Urothelium cell line (cell line): ENCODE measurements around the gene MAP1B.

Source experiments
- DNase-seq: peaks from one replicate; pipeline ENCODE4 v3.0.0; 2011; ENCODE audit warnings: low spot score, mixed read lengths
- FAIRE-seq: peaks from 2 replicates; lab custom pipeline; 2011; peaks lifted over from hg19 to GRCh38; lab: Jason Lieb, UNC

The MAP1B gene

DNA sequence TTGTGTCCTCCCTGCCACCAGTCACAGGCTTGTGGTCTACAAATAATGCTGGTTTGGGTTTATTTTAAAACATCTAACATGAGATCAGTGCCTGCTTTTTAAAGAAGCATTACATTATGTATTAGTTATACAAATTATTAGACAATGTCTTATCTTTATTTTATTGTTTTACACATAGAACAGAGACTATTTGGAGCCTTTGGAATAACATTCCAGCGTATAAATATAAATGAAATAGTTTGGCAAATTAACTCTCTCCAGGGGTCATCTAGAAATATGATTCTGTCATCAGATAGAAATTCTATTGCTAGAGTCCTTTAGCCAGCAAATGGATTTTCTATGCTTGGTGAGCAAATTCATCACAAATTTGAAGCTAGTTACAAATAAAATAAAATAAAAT is 22.4 kb downstream of the MAP1B start:
- no peak for DNase-seq
- no peak for FAIRE-seq

DNA sequence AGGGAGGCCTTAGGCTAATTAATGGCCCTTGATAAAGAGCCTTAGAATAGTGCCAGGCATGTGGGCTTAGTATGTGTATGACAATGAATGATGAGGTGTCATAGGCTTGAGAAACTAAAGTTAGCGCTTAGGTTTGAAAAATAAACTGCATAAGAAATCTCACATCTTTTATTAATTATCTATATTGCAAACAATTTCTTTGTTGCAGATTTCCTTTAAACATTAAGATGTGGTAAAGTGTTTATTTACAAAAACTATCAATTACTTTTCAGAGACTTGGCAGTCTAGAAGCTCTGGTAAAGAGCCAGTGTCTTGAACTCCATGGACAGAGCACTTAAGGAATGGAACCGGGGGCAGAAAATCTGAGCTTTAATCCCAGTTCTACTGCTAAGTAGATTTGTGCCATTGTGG is 23.1 kb downstream of the MAP1B start:
- DNase-seq (no peak), FAIRE-seq (no peak)

DNA sequence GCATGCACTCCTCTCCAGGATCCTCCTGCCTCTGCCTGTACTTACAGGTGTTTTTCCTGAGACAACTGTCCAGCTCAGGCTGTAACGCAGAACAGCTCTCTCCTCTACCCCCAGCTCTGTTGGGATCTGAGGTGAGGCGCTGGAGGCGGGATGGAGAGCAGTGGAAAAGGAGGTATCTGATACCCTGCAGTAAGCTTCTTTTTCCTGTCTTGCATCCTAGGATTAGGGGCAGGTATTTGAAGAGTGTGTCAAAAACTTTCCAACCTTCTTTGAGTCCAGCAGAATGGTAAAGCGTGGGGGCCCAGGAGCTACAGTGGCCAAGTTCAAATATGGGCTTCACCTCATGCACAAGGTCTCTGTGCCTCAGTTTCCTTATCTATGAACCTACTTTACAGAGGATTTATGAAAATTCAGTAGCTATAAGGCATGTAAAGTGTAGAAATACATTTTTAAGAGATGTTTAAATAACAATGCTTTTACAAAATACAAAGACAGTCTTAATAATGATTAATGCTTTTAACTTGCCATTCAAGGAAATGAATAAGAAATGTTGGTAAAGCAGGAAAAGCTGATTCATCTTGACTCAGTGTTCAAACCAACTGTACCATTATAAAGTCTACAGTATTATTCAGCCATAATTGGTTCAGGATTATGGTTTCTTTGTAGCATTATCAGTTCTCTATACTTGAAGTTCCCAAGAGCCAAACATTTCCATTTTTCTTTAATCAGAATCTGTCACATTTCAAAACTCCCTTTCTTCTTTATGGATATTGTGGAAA is 26.1 kb downstream of the MAP1B start:
- no peak for DNase-seq
- no peak for FAIRE-seq

DNA sequence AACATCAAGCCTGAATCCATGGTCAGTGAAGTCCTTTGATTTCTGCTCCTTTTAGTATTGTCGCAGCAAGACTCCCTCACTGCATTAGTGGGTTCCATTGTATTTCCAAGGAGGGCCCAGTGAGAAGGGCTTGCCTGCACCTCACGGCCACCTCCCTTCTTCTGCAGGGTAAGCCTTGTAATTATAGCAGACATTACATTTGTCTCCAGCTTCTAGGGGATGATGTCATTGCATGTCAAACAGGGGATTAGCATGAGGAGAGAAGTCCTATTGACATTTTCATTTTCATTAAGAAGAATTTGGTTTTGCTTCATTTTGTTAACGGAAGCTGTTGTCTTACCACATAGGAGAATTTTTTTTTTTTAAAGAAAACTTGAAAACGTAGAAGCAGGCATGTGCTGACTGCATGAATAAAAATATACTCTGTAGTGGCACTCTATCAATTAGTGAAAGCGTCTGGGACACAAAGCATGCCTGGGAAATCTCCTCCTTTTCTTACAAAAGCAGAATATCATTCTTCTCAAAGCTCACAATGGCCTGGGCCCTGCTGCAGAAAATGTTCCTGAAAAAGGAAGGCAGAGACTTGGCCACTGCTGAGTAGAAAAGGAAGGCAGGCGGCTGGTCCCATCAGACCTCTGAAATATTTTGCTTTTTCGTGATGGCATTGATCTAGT is 27.1 kb downstream of the MAP1B start:
- FAIRE-seq = no peak
- no peak for DNase-seq

DNA sequence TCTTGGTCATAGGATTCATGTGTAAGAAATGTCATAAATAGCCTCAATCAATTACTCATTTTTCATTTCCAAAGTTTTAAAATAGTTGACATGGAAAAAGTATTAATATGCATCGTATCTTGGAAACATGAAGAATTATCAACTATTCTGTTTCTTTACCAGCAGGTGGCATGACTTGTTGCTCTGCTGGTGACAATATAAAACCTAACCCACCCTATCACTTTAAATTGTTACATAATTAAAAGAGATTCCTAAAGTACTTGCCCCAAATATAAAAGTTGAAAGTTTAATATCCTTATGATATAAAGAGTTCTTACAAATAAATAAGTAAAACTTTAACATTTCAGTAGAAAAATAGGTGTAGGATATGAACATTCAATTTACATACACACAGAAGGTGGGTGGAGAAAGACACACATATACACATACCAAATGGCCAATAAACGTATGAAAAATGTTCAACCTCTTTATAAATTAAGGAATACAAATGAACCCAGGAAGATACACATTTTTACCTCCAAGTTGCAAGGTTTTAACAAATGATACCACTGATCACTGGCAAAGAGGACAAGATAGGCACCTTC is 30.6 kb downstream of the MAP1B start:
- no peak for FAIRE-seq
- DNase-seq = no peak

DNA sequence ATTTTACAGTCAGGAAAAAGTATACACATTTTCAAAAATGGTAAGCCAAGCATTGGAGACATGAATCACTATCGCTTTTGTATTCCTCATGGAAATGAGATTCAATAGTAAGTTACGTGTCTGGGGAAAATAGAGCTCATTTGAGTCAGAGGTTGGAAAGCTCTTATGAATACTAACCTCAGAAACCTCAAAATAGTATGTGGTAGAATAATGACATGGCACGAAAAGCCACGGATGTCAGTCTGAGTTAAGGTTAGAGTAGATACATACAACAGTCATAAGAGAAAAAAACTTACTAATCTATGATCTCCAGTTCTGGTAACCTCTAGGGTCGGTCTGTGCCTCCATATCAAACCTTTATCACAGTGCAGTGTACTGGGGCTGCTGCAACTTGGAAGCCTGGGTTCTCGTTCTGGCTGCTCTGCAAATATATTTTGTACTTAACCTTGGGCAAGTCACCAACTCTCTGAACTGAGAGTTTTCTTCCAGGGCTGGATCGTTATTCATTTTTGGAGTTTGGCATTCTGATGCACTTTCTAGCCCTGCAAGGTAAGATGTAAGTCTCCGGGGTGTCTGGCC is 31.8 kb downstream of the MAP1B start:
- DNase-seq (peak; percentile 20), FAIRE-seq (no peak)

DNA sequence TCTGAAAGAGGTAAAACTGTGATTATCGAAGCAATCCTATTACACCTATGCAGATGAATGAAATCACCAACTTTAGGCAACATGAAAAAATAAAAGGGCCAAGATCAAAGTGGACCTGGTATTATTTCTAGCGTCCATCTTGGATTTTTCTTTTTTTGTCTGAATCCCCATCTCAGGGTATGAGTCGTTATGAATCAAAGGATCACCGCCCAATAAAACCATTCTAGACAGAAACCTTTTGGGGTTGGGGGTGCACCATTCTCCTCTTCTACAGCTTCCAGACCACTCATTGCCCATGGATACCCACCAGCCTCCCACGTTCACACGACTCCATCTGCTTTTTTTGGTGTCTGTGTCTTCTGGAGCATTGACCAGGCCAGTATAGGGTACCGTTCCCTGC is 33.4 kb downstream of the MAP1B start:
- DNase-seq (no peak), FAIRE-seq (no peak)

DNA sequence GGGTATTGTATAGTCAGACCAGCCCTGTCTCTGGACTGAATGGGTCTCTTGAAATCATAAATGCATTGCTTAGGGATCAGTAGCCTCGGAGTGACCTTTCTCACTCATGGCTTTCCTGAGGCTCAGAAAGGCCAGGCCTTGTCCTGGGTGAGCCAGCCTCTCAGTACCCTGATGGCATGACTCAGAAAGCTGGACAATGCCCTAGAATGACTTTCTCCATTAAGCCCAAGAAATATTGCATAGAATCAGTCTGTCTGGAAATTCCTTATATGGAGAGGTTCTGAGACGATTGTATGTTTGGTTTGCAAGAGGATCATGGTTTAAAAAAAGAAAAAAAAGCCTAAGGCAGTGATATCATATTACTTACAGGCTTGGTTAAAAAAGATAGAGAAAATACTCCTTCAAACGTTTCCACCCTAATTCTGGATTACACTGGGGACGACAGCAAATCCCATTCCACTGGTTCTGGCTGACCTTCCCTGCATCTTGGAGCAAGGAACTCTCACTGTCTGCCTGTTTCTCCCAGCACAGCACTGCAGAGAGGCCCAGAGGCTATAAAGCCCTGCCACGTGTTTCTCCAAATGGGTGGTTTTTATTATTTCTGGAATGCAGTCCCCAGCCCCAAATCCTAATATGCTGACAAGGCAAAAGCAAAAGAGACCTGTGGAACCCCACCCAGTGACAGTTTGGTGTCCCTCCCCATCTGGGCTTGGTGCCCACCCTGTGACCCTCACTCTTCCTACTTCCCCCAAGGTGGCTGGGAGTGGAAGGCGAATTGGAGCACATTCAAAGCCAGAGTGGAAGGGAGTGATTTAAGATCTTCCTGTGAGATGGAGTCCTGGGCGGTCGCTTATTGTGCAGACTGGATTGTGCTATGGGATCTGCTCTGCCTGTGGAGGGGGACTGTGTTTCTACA is 34.4 kb downstream of the MAP1B start:
- FAIRE-seq (no peak), DNase-seq (no peak)

DNA sequence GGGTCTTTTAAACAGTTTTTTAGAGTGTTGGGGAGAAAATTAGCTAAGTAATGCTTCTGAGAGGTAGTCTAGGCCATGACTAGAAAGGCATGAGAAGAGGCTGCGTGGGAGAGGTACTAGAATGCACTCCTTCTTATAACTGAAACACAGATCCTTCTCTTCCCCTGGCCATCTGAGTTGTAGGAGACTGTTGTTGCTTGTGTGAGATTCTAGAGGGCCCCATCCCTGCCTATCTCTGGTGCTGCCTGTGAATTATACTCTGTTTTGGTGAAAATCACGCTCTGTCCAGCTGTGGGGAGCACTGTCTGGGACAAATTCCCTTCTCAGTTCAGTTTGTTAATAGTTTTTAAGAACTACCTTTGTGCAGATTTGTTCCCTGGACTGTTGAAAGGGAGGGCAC is 37.5 kb downstream of the MAP1B start:
- DNase-seq (no peak), FAIRE-seq (no peak)

DNA sequence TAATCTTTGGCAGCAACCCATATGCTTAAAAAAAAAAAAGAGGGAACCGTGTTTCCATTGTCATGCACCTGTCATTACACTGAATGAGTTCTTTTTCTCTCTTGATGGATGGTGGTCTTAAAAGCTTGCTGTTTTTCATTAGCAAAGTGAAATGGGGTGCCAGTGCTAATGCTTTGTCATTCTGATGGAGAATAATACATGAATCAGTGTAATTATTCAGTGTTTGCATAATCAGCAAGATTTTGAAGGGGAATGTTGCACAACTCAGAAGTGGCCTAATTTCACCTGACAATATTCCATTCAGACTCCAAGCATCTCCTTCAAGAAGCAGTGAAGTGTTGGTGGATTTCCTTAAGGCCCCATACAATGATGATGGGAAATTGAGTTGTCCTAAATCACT is 38.1 kb downstream of the MAP1B start:
- DNase-seq = no peak
- FAIRE-seq = no peak

DNA sequence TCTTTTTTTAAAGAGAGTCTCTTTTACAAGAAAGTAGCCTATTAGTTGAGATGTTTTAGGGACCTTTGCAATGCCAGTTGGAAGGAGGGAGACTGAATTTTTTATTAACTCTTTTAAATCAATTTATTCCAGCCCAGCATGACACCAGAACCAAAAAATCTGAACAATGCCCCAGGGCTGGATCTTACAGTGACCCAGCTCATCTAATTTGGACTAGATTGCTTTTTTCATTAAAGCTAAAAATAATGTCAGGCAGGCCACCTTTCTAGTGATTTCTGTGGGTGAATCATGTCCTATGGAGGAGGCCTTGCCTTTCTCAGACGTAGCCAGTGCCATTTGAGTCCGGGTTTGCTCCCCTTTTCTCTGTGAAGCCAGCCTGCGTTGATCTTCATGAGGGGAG is 38.8 kb downstream of the MAP1B start:
- no peak for FAIRE-seq

DNA sequence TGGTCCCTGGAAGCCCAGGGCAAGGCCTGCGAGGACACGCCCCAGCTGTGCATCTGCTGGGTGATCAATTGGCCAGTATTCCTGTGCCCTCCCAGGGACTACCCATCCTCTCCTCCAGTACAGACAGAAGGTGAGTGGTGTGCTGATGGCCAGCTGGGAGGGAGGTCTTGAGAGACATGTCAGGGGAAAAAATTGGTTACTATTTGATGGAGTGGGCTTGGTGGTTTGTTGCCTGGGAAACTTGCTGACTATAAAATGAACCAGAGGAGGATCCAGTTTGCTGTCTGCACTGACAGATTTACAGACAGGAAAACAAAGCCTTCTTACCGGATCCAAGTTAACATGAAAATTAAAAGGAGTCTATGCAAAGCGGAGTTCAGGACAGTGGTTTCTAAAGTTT is 40.3 kb downstream of the MAP1B start:
- FAIRE-seq (no peak), DNase-seq (no peak)

More for the DNA sequence above, 38.8 kb downstream of the MAP1B start:
- DNase-seq = no peak

DNA sequence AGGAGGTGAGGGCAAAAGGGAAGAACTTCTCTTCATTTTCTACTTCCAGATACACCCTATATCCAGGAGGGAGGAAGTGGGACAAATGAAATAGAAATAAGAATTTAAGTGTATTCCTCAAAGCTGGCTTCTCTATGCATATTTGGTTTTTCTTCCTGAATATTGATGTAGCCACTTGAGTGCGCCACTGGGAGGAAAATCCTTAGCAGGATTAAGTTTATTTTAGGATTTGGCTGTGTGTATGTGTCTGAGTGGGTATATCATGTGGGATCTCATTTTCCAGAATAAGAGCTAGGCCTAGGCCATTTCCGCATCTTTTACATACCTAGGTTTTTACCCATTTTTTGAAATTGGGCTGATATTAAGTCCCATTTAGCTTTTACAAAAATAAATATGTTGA is 42.5 kb downstream of the MAP1B start:
- DNase-seq = no peak
- no peak for FAIRE-seq

DNA sequence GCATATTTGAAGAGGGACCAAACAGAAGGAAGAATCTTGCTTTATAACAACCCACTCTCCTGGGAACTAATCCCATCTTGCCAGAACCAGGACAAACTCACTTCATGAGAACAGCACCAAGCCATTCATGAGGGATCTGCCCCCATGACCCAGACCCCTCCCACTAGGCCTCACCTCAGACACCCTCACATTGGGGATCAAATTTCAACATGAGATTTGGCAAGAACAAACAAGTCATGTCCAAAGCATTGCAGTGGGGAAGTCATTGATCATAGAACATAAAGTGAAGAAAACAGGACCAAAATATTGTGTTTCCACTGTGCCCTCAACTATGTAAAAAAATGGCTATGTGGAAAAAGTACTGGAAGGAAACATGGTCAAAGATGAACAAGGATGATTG is 43.9 kb downstream of the MAP1B start:
- peak; percentile 17 for FAIRE-seq
- no peak for DNase-seq

DNA sequence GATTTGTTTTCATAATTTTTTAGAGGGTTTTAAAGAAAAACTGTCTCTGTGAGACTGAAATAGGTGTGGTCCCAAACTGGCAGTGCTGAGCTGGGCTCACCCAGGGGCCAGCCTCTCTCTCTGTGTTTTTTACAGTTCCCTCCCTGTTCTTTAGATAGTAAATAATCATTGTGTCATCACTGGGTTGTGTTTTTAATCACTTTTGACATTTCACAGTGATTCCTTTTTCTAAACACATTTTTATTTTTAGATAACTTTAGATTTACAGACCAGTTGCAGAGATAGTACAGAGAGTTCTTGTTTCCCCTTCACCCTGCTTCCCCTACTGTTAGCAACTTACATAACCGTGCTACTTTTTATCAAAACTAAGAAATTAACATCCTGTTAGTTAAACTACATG is 44.4 kb downstream of the MAP1B start:
- DNase-seq (no peak), FAIRE-seq (no peak)

DNA sequence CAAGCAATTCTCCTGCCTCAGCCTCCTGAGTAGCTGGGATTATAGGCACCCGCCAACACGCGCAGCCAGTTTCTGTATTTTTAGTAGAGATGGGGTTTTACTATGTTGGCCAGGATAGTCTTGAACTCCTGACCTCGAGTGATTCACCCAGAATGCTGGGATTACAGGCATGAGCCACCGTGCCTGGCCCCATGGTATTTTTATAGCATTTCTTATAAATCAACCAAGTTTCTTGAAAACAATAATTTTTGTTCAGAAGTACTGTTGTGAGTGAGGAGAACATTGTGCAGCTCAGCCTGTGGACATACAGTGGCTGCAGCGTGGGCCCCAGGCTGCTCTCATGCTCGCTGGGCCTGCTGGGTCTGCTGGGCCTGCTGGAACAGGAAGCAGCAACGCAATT is 45.3 kb downstream of the MAP1B start:
- no peak for FAIRE-seq
- DNase-seq = no peak

DNA sequence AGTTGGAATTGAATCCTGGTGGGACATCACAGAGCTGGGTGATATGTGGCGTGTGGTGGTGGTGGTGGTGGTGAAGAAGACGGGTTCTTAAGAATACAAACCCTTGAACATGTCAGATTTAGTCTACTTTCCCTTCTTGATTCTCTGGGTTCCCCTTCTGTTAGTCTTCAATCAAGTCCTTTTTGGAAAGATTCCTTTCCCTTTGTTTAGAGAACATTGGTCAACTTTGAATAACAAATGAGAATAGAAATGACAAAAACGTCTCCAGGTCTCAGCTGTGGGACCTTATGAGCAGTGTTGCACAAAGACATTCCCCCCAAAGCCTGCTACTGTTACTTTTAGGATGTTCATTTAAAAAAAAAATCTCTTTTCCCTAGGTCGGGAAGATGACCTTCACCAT is 46.3 kb downstream of the MAP1B start:
- DNase-seq (no peak), FAIRE-seq (no peak)

DNA sequence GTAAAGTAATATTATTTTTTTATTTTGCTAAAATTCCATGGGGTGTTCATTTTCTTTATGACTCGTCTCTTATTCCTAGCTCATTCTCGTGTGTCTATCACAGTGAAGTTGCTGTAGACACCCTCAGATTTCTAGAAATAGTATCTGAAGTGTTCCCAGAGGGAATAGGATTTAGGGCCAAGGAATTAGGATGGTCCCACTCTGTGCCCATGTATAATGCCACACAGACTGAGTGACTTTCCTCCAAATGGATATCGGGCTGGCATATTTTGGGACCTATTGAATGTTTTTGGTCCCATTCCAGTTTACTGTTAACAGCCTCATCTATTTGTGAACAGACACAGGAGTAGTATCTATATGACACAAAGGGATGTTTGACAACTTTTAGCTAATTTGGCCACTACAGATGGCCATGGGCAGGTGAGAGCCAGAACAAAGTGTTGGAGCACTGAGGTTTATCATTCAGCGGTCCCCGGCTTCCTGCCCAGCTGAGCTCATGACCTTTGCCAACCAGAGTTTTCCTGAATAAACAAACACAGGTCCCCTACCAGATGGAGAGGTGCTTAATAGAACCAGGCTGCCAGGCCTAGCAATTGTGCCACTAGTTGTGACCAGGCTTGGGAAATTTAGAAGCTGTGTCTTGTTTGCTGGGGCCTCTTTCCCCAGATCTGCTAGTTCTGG is 46.9 kb downstream of the MAP1B start:
- DNase-seq = no peak
- no peak for FAIRE-seq

DNA sequence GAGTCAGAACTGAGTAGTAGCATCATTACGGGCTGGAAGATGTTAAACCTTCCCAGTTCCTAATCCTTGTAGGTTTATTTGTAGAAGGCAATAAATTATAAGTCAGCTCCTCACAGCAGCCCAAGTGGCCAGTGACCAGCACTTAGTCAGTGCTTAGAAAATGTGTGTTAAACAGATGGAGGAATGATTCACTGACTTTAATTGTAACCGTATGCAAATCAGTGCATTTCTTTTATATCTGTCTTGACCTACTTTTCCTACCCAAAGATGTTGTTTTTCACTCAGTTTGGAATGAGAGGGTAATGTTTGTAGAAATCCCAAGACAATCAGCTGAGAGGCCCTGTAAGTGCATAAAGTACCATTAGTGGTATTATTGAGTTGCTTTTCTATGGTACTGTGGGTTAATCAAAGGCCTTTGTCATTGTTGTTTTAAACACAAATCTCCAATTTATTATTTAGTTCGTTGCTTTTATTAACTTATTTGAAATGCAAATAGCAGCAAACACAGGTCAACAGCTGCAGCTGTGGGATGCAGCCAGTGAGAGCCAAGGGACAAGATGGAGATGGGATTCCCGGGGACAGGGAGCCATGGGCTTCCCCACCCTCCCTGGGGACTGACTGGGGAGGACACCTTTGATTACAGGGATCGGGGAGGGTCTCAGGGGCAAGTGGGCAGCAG is 49.8 kb downstream of the MAP1B start:
- DNase-seq = no peak
- no peak for FAIRE-seq

DNA sequence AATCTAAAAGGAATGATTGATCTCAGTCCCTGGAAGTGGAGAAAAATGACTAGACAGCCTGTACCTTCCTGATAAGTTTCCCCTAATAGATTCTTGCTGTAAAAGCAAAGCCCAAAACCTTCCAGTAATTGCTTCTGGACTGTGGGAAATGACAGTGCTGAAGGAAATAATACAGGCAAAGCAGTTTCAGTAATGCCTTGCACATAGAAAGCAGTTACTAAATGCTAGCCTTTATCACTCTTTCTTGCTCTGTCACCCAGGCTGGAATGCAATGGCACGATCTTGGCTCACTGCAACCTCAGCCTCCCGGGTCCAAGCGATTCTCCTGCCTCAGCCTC is 50.3 kb downstream of the MAP1B start:
- DNase-seq (no peak), FAIRE-seq (no peak)
